ENCODE results near the gene GPSM1. TPM values are rescaled to one million over a fixed set of nuclear protein-coding genes. Genes with fewer than 3 reads are reported as not detected.

Gene GPSM1
- total RNA-seq, 4 donors from 2014 or later = 0.98 to 1.7 (median 1.2) TPM; not detected in 1

- Histone ChIP-seq H3K27ac (no peak overlapping the region), H3K36me3 (no peaks in the 10 kb centered on the region), H3K27me3 (peaks cover 11 to 16% (median 13%) of the 10 kb centered on the region in 3 donors), H3K4me1 (no peaks in the 10 kb centered on the region), H3K4me3 (no peak overlapping the region), H3K9me3 (no peaks in the 10 kb centered on the region)
- TF ChIP-seq POLR2A (IDR thresholded peaks at IDR 0.05) (no peak), CTCF (IDR thresholded peaks at IDR 0.05 in 4 of 5, conservative IDR thresholded peaks at IDR 0.05 in 1 of 5) (no peak)
- no peak for ATAC-seq
- intact Hi-C loops (cut with DNase I; ENCODE audit: low total_unique reads) (no loop called here), in situ Hi-C loops (cut with MboI; ENCODE audit: low sequenced_read_pairs in 4 of 4) (no loop called here)
- no peak for DNase-seq
These were observed 24.1 kb upstream of the GPSM1 start for GRCh38 chr9:136303066-136303824.

- intact Hi-C loops (cut with DNase I; ENCODE audit: low total_unique reads) = no loop called here
- Histone ChIP-seq H3K36me3 (no peaks in the 10 kb centered on the region), H3K27ac (no peak within 1 kb of the TSS), H3K27me3 (peaks cover 17 to 23% (median 18%) of the 10 kb centered on the region in 3 donors), H3K4me1 (no peaks in the 10 kb centered on the region), H3K9me3 (no peaks in the 10 kb centered on the region), H3K4me3 (no peak within 1 kb of the TSS)
- in situ Hi-C loops (cut with MboI; ENCODE audit: low sequenced_read_pairs in 4 of 4) = no loop called here
- TF ChIP-seq POLR2A (IDR thresholded peaks at IDR 0.05) (no peak), CTCF (IDR thresholded peaks at IDR 0.05 in 4 of 5, conservative IDR thresholded peaks at IDR 0.05 in 1 of 5) (no peak)
- ATAC-seq (no peak), DNase-seq (no peak)
These were observed 23.4 kb upstream of the GPSM1 start, which contains the start of gene CCDC187 for GRCh38 chr9:136303825-136304416. Gene CCDC187 (minus strand): TSS chr9:136304094. CDS start chr9:136303830, 264 bp downstream.

GRCh38 chr9:136304456-136304855 lies 22.9 kb upstream of the GPSM1 start:
- H3K9me3 ChIP-seq = no peaks in the 10 kb centered on the region
- no peak for TF ChIP-seq CTCF (IDR thresholded peaks at IDR 0.05 in 4 of 5, conservative IDR thresholded peaks at IDR 0.05 in 1 of 5)
- no peak for TF ChIP-seq POLR2A (IDR thresholded peaks at IDR 0.05)
- peaks cover 23 to 27% (median 24%) of the 10 kb centered on the region in 3 donors for H3K27me3 ChIP-seq
- in situ Hi-C loops (cut with MboI; ENCODE audit: low sequenced_read_pairs in 4 of 4) = no loop called here
- intact Hi-C loops (cut with DNase I; ENCODE audit: low total_unique reads) = no loop called here
- DNase-seq = no peak
- H3K4me3 ChIP-seq = no peak overlapping the region
- ATAC-seq = no peak
- H3K27ac ChIP-seq = no peak overlapping the region
- H3K36me3 ChIP-seq = no peaks in the 10 kb centered on the region
- H3K4me1 ChIP-seq = no peaks in the 10 kb centered on the region

GRCh38 chr9:136304981-136305380 lies 22.4 kb upstream of the GPSM1 start:
- DNase-seq = no peak
- ATAC-seq = no peak
- peaks cover 28 to 32% (median 29%) of the 10 kb centered on the region in 3 donors for H3K27me3 ChIP-seq

More at GRCh38 chr9:136304981-136305380, 22.4 kb upstream of the GPSM1 start:
- Histone ChIP-seq H3K4me3 (no peak overlapping the region), H3K9me3 (no peaks in the 10 kb centered on the region), H3K27ac (no peak overlapping the region), H3K36me3 (no peaks in the 10 kb centered on the region), H3K4me1 (no peaks in the 10 kb centered on the region)
- intact Hi-C loops (cut with DNase I; ENCODE audit: low total_unique reads) (no loop called here), in situ Hi-C loops (cut with MboI; ENCODE audit: low sequenced_read_pairs in 4 of 4) (no loop called here)
- TF ChIP-seq CTCF (IDR thresholded peaks at IDR 0.05 in 4 of 5, conservative IDR thresholded peaks at IDR 0.05 in 1 of 5) (no peak), POLR2A (IDR thresholded peaks at IDR 0.05) (no peak)
